ENCODE results near the gene UTP3.

GRCh38 chr4:70667740-70668535 lies 20.4 kb upstream of the UTP3 start:
- TF ChIP-seq POLR2A (IDR thresholded peaks at IDR 0.05) = no peak
- no peak for TF ChIP-seq CTCF (IDR thresholded peaks at IDR 0.05)
- TF ChIP-seq POLR2AphosphoS5 (IDR thresholded peaks at IDR 0.05; ENCODE audit: insufficient read depth in 1 of 2, low read depth in 1 of 2) = no peak
